Frontal cortex (tissue), 4 donors: Measurements from ENCODE around the gene UBE2A. TPM values are rescaled to one million over a fixed set of nuclear protein-coding genes. Genes with fewer than 3 reads are reported as not detected.

Source experiments
- DNase-seq, 2 donors: peaks; one replicate each; pipeline ENCODE4 v3.0.0; 2012; ENCODE audit warnings: low spot score in 2 of 2
- FAIRE-seq: peaks from 2 replicates; lab custom pipeline; 2012; peaks lifted over from hg19 to GRCh38; lab: Jason Lieb, UNC
- total RNA-seq: library from RNA; depleted of rRNA; stranded (reverse); fragments of >200 nt; gene quantifications from one replicate; pipeline ENCODE4 v1.2.3, GENCODE V29; 2014
- donor health status: control.
- donor health status: control.
- donor health status: control.

UBE2A gene
- total RNA-seq = 22.4 TPM

- FAIRE-seq = no peak
- DNase-seq = peak; percentile 82 to 84
These were observed at the start of gene UBE2A for GRCh38 chrX:119574394-119575266. Gene UBE2A, plus strand, starts transcription at chrX:119574563. Its CDS starts 149 bp downstream, at chrX:119574712.

GRCh38 chrX:119529345-119530276, 44.8 kb upstream of the UBE2A start:
- DNase-seq (no peak), FAIRE-seq (no peak)

GRCh38 chrX:119537487-119537886, 36.9 kb upstream of the UBE2A start:
- DNase-seq (no peak), FAIRE-seq (no peak)

GRCh38 chrX:119539872-119540271, 34.5 kb upstream of the UBE2A start:
- DNase-seq (no peak), FAIRE-seq (no peak)

GRCh38 chrX:119541188-119541587, 33.2 kb upstream of the UBE2A start:
- FAIRE-seq (no peak), DNase-seq (no peak)

- DNase-seq (no peak), FAIRE-seq (no peak)
These were observed 24.9 kb upstream of the UBE2A start for GRCh38 chrX:119549327-119550016.

GRCh38 chrX:119552508-119552907, 21.9 kb upstream of the UBE2A start:
- DNase-seq (no peak), FAIRE-seq (no peak)

- FAIRE-seq (no peak), DNase-seq (peak; percentile 48 to 64)
These were observed 9.2 kb upstream of the UBE2A start, which contains the start of gene STEEP1 for GRCh38 chrX:119565107-119565663. Gene STEEP1, minus strand, starts transcription at chrX:119565409. Its CDS starts 54 bp downstream, at chrX:119565355.

GRCh38 chrX:119570351-119570835, 4.0 kb upstream of the UBE2A start:
- DNase-seq (no peak), FAIRE-seq (no peak)

- no peak for DNase-seq
- no peak for FAIRE-seq
These were observed 1.1 kb upstream of the UBE2A start for GRCh38 chrX:119573222-119573621.

GRCh38 chrX:119573840-119574393, 446 bp upstream of the UBE2A start:
- no peak for FAIRE-seq
- peak; percentile 18 to 20 for DNase-seq

GRCh38 chrX:119579414-119579813, 5.1 kb downstream of the UBE2A start:
- no peak for DNase-seq
- no peak for FAIRE-seq

GRCh38 chrX:119583431-119584059, 9.2 kb downstream of the UBE2A start:
- FAIRE-seq = no peak
- DNase-seq = no peak

GRCh38 chrX:119589810-119590209, 15.4 kb downstream of the UBE2A start:
- no peak for FAIRE-seq
- DNase-seq = no peak

- FAIRE-seq = no peak
- no peak for DNase-seq
These were observed 28.4 kb downstream of the UBE2A start for GRCh38 chrX:119602701-119603255.

GRCh38 chrX:119604766-119605463, 30.6 kb downstream of the UBE2A start:
- no peak for DNase-seq
- FAIRE-seq = no peak

- FAIRE-seq = no peak
- DNase-seq = peak in 1 of 2 donors; percentile 45
These were observed 31.3 kb downstream of the UBE2A start for GRCh38 chrX:119605464-119606279.
